GM13976 (cell line): ENCODE results near the gene TP53I11.

Experiments used
- DNase-seq: peaks from one replicate; pipeline ENCODE4 v3.0.0; 2012; ENCODE audit warnings: low spot score
- CTCF ChIP-seq: IDR thresholded peaks from 2 replicates; pipeline ENCODE4 v1.5.1; 2012; ENCODE audit warnings: borderline replicate concordance, mild to moderate bottlenecking; ENCODE audit not compliant: insufficient read depth; ENCODE audit errors: extremely low read depth, missing control alignments, control extremely low read depth
- in situ Hi-C: fragments of 300-500 bp; cut with MboI; formaldehyde crosslinking; loops from one replicate; pipeline ENCODE4 v1.12.0; 2022; ENCODE audit warnings: low sequenced_read_pairs, mixed read lengths, inconsistent platforms; ENCODE audit not compliant: unreplicated experiment

The TP53I11 gene

DNA sequence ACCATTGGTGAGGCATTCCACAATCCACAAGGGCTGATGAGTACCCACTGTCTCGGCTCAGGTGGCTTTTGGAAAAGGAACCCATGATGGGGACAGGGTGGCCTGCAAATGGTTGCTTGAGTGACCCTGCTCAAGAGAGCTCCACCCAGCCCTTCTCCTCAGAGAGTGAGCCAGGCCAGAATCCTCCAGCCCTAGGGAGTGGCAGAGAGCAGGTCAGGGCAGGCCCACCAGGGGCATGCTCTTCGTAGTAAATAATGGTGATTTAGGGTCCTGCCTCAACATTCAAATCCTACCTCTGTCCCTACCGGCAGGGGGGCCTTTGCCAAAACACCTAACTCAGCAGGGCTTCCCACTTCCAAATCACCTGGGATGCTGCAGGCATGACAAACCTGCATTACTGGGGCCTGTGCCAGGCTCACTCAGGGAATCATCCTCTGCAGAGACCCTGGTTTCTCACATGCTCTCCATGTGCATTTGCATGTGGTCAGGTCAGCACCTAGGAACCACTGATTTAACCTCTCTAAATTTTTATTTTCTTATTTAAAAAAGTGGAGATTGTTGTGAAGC lies 17.3 kb upstream of the TP53I11 start:
- TF ChIP-seq CTCF, result no peak
- in situ Hi-C loops, result no loop called here
- no peak for DNase-seq

DNA sequence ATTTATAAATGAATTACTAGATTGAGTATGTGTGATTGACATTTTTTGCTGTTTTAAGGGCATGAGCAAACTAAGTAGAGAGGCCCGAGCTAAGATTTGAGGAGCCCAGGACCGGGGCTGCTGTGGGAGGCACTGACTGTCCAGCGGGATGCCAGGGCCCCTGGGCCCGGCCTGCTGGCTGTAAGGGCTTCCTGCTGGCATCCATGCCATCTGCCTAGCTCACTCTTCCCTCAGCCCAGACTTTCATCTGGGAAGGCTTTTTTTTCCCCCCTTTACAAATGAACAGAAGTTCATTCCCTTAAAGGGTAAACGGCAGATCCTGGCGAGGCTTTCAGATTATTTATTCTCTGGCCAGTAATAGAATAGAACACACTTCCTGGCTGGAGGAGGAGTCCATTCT lies 16.0 kb upstream of the TP53I11 start:
- no peak for TF ChIP-seq CTCF
- DNase-seq, result no peak
- in situ Hi-C loops, result no loop called here

DNA sequence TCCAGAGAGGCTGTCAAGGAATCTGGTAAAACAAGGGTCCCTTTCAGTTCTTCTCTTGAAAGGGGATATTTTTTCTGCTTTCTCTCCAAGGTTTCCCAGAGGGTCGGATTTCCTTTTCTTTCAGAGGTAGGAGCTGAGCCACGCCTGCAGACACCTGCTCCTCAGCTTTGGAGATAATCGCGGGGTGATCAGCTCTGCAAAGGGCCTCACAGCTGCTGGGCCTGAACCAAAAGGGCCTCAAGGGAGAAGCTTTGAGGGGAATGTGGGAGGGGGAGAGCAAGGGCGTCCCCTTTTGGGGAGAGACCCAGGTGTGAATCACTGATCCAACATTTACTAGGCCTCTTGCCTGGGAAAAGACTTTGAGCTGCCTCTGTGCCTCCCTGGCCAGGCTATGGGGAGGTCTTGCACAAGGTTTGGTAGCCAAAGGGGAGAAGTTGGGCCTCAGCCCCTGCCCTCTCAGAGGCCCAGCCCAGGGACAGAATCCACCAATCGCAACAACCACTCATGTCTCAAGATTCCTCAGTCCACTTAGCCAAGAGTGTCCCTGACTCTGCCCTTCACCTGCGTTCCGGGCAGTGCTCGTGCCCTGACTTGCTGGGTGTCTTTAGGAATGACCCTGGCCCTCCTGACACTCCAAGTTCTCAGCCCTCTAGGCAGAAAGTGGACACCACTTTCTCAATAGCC lies 14.0 kb upstream of the TP53I11 start:
- no peak for TF ChIP-seq CTCF
- no peak for DNase-seq
- in situ Hi-C loops, result no loop called here

DNA sequence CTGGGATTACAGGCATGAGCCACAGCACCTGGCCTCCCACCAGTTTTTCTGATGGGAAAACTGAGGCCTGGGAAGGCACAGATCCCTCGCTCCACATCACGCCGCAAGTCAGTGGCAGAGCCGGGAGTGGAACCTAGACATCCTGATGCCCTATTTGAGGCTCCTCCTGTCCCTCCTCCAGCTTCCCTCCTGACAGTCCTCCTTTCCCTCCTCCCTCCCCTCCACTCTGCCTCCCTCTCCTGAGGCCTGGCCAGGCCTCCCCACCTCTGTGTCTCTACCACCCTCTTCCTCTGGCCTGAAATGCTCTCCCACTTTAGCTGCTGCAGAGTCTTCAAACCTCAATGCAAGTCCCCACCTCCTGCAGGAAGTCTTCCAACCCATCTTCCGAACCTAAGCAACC lies 13.3 kb upstream of the TP53I11 start:
- no peak for DNase-seq
- in situ Hi-C loops, result no loop called here
- no peak for TF ChIP-seq CTCF

DNA sequence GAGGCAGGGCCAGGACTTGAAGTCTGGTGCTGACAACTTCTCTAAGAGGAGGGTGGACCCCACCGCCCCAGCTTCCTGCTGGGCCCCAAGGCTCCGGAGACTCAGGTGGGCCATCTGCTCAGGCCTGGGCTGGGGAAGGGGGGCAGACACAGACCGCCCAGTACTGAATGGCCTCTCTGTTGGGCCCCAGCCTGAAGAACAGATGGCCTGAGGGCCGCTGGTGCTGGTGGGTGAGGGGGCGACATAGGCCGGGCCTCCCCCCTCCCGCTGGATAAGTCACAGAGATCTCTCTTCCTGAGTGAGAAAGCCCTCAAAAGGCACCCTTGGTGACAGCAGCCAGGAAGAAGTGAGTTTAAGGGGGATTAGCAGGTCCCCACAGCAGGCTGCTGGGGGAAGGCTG lies 12.5 kb upstream of the TP53I11 start:
- TF ChIP-seq CTCF, result no peak
- in situ Hi-C loops, result no loop called here

GRCh38 chr11:44962464-44962863 lies 11.8 kb upstream of the TP53I11 start:
- in situ Hi-C loops, result no loop called here
- no peak for TF ChIP-seq CTCF
- DNase-seq, result no peak

More for the DNA sequence above, 12.5 kb upstream of the TP53I11 start:
- DNase-seq, result no peak
